Measurements from ENCODE around the gene UCK2.

The UCK2 gene

DNA sequence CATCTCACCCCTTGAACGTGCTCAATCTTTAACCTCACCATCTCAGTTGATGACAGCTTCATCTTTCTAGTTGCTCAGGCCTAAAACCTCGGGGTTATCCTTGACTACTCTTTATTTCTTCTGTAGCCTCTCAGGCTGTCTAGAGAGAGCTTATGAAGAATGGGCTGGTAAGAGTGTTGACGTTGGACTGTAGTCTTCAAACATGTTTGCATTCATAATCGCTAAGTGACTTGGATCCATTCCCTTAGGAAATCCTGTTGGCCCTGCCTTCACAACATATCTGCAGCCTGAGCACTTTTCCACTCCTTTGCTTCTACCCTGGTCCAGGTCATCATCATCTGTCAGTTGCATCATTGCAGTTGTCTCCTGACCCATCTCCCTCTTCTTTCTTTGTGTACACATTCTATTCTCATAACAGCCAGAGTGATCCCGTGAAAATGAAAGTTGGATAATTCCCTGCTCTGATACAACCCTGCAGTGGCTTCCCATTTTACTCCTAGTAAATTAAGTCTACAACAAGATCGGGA lies 10.5 kb downstream of the UCK2 start:
- TF ChIP-seq, protein P1, sequence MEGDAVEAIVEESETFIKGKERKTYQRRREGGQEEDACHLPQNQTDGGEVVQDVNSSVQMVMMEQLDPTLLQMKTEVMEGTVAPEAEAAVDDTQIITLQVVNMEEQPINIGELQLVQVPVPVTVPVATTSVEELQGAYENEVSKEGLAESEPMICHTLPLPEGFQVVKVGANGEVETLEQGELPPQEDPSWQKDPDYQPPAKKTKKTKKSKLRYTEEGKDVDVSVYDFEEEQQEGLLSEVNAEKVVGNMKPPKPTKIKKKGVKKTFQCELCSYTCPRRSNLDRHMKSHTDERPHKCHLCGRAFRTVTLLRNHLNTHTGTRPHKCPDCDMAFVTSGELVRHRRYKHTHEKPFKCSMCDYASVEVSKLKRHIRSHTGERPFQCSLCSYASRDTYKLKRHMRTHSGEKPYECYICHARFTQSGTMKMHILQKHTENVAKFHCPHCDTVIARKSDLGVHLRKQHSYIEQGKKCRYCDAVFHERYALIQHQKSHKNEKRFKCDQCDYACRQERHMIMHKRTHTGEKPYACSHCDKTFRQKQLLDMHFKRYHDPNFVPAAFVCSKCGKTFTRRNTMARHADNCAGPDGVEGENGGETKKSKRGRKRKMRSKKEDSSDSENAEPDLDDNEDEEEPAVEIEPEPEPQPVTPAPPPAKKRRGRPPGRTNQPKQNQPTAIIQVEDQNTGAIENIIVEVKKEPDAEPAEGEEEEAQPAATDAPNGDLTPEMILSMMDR (IDR thresholded peaks at IDR 0.05; ENCODE audit: low read depth, low read length, poor library complexity, severe bottlenecking) = no peak
- no peak for TF ChIP-seq EZH2phosphoT487 (IDR thresholded peaks at IDR 0.05; ENCODE audit: borderline replicate concordance, low read length)
- no peaks in the 10 kb centered on the region for H3K27me3 ChIP-seq (ENCODE audit: control insufficient read depth, low read length)
- H3K4me3 ChIP-seq (ENCODE audit: low read length) = no peak overlapping the region
- H4K20me1 ChIP-seq (ENCODE audit: control insufficient read depth, insufficient read depth, low read depth, low read length) = peaks cover 50% of the 10 kb centered on the region
- no peaks in the 10 kb centered on the region for H3K9me3 ChIP-seq (ENCODE audit: control insufficient read depth, insufficient read depth, low read length)
- peaks cover 98% of the 10 kb centered on the region for H3K79me2 ChIP-seq (ENCODE audit: control insufficient read depth, low read length)
- H3K9me2 ChIP-seq (replicated peaks; ENCODE audit: control insufficient read depth, low read length) = no peaks in the 10 kb centered on the region
- no peak overlapping the region for H3K4me2 ChIP-seq (ENCODE audit: low read length)
- peaks cover 8% of the 10 kb centered on the region for H3K36me3 ChIP-seq (ENCODE audit: control insufficient read depth, low read length)
- H3F3A ChIP-seq (ENCODE audit: control insufficient read depth, insufficient read depth) = no peaks in the 10 kb centered on the region
- peaks cover 16% of the 10 kb centered on the region for H3K4me1 ChIP-seq (ENCODE audit: control insufficient read depth, low read length)
- H3K27ac ChIP-seq (ENCODE audit: low read depth, low read length) = no peak overlapping the region

DNA sequence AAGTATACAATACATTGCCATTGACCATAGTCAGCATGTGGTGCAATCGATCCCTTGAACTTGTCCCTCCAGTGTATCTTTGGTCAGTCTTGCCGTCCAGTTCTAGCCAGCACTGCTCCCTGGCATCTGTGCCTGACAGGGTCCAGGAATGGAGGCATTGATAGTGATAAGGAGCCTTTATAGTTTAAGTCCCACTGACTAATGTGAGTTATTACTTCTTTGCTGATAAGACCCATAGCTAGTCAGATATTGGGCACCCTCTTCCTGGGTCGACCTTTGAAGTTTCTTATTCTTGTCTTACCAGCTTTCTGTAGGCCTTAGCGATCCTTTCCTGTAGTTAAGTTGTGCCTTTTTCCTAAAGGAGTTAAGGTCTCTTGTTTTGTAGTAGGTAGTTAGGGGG lies 13.0 kb downstream of the UCK2 start:
- Histone ChIP-seq H3K4me1 (ENCODE audit: control insufficient read depth, low read length) (peaks cover 18% of the 10 kb centered on the region), H3K4me2 (ENCODE audit: low read length) (no peak overlapping the region), H3K9me3 (ENCODE audit: control insufficient read depth, insufficient read depth, low read length) (no peaks in the 10 kb centered on the region), H3K79me2 (ENCODE audit: control insufficient read depth, low read length) (peaks cover 98% of the 10 kb centered on the region), H3F3A (ENCODE audit: control insufficient read depth, insufficient read depth) (no peaks in the 10 kb centered on the region), H3K36me3 (ENCODE audit: control insufficient read depth, low read length) (peaks cover 8% of the 10 kb centered on the region), H4K20me1 (ENCODE audit: control insufficient read depth, insufficient read depth, low read depth, low read length) (peaks cover 57% of the 10 kb centered on the region), H3K27me3 (ENCODE audit: control insufficient read depth, low read length) (no peaks in the 10 kb centered on the region), H3K4me3 (ENCODE audit: low read length) (no peak overlapping the region), H3K9me2 (replicated peaks; ENCODE audit: control insufficient read depth, low read length) (no peaks in the 10 kb centered on the region), H3K27ac (ENCODE audit: low read depth, low read length) (no peak overlapping the region)
- no peak for TF ChIP-seq EZH2phosphoT487 (IDR thresholded peaks at IDR 0.05; ENCODE audit: borderline replicate concordance, low read length)
- TF ChIP-seq, protein P1 (IDR thresholded peaks at IDR 0.05; ENCODE audit: low read depth, low read length, poor library complexity, severe bottlenecking) = no peak

DNA sequence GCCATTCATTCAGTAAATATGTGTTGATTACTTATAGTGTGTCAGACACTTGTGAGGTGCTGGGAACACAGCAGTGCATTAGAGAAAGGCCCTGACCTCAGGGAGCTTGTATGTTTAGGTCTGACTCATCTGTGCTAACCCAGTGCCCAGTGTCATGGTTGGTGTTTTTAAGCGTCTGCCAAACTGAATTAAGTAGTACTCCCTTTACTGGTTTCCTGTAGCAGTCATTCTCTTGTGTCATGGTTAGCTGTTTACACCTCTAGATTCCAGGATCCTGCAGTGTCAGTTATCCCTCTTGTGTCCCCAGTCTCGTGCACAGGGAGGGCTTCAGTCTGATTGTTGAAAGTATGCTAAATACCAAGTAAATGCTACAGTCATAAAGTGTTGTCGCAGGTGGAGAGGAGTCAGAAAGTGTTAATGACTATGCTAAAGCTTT lies 14.2 kb downstream of the UCK2 start:
- Histone ChIP-seq H3K4me2 (ENCODE audit: low read length) (no peak overlapping the region), H4K20me1 (ENCODE audit: control insufficient read depth, insufficient read depth, low read depth, low read length) (peaks cover 57% of the 10 kb centered on the region), H3K4me1 (ENCODE audit: control insufficient read depth, low read length) (peaks cover 18% of the 10 kb centered on the region), H3K79me2 (ENCODE audit: control insufficient read depth, low read length) (peaks cover 98% of the 10 kb centered on the region), H3K27ac (ENCODE audit: low read depth, low read length) (no peak overlapping the region), H3K4me3 (ENCODE audit: low read length) (no peak overlapping the region), H3K36me3 (ENCODE audit: control insufficient read depth, low read length) (peaks cover 8% of the 10 kb centered on the region), H3K27me3 (ENCODE audit: control insufficient read depth, low read length) (no peaks in the 10 kb centered on the region), H3K9me3 (ENCODE audit: control insufficient read depth, insufficient read depth, low read length) (no peaks in the 10 kb centered on the region), H3K9me2 (replicated peaks; ENCODE audit: control insufficient read depth, low read length) (no peaks in the 10 kb centered on the region), H3F3A (ENCODE audit: control insufficient read depth, insufficient read depth) (no peaks in the 10 kb centered on the region)
- no peak for TF ChIP-seq EZH2phosphoT487 (IDR thresholded peaks at IDR 0.05; ENCODE audit: borderline replicate concordance, low read length)
- TF ChIP-seq, protein P1 (IDR thresholded peaks at IDR 0.05; ENCODE audit: low read depth, low read length, poor library complexity, severe bottlenecking) = no peak
